HG02852 (cell line): ENCODE results near the gene TMEM130.
"Not testable (repeated sequence)": the region's sequence is repeated elsewhere in the genome, so short reads cannot be mapped to it uniquely, and the experiment has no call there.

Experiments
- ATAC-seq: cut with Tn5 transposase; IDR thresholded peaks from one replicate; pipeline ENCODE4 v1.9.1; 2021; ENCODE audit warnings: mild to moderate bottlenecking, moderate library complexity; ENCODE audit not compliant: unreplicated experiment

The TMEM130 gene

DNA sequence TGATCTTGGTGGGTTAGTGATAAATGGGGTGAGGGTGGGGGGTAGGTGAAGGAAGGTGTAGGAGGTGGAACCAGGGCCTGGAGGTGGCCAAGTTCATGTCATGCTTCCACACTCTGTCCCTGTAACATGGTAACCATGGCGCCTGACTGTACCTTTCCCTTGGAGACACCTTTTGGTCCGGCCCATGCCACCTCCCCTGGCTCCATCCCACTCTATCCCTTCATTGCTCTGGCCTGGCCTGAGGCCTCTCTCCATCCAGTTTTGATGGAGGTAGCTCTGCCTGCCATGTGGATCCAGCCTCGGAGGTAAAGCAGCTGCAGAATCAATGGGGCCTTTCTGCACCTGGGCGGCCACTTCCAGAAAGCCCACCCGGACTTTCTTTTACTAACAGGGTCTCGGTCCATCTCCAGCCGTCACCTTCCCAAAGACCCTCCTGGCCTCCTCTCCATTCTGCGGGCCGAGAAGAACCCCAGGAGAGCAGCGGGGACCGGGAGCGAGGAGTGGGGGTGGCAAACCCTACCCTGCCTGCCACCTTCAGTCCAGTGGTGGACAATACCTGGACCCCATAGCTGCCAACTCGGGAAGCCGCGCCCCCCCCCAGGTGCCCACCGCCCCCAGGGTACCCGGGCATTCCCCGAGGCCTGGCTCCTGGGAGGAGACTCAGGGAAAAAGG lies 8.0 kb upstream of the TMEM130 start:
- peak; percentile 11 for ATAC-seq

GRCh38 chr7:98877146-98877545 lies 7.3 kb upstream of the TMEM130 start:
- no peak for ATAC-seq

GRCh38 chr7:98875501-98875900 lies 5.7 kb upstream of the TMEM130 start:
- ATAC-seq = no peak

DNA sequence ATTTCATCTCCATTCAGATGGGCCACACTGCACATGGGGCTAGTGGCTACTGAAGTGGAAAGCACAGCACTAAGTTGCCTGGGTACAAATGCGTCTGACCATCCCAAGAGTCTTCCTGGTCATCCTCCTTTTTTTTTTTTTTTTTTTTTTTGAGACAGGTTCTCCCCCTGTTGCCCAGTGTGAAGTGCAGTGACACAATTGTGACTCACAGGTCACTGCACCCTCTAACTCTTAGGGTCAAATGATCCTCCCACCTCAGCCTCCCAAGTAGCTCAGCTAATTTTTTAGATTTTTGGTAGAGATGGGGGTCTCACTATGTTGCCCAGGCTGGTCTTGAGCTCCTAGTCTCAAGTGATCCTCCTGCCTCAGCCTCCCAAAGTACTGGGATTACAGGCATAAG lies 5.1 kb upstream of the TMEM130 start:
- no peak for ATAC-seq

- ATAC-seq = not testable (repeated sequence)
Observed at GRCh38 chr7:98873610-98874009, 3.8 kb upstream of the TMEM130 start.

DNA sequence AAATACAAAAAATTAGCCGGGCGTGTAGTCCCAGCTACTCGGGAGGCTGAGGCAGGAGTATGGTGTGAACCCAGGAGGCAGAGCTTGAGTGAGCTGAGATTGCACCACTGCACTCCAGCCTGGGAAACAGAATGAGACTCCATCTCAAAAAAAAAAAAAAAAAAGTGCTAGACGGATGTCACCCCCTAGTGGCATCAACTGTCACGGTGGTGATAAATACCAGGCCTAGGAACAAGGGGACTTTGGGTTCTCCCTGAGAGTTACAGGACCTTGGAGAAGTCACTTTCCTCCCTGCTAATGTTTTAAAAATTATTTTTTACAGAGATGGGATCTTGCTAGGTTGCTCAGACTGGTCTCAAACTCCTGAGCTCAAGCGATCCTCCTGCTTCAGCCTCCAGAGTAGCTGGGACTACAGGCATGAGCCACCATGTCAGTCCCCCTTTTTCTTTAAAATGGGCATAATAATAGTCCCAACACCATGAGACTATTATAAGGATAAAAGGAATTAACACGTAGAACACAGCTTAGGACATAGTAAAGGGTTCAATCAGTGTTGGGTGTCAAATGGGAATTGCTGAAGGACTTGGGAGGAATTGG lies 2.6 kb upstream of the TMEM130 start:
- no peak for ATAC-seq

- no peak for ATAC-seq
Observed at GRCh38 chr7:98870807-98871491, 1.1 kb upstream of the TMEM130 start.

DNA sequence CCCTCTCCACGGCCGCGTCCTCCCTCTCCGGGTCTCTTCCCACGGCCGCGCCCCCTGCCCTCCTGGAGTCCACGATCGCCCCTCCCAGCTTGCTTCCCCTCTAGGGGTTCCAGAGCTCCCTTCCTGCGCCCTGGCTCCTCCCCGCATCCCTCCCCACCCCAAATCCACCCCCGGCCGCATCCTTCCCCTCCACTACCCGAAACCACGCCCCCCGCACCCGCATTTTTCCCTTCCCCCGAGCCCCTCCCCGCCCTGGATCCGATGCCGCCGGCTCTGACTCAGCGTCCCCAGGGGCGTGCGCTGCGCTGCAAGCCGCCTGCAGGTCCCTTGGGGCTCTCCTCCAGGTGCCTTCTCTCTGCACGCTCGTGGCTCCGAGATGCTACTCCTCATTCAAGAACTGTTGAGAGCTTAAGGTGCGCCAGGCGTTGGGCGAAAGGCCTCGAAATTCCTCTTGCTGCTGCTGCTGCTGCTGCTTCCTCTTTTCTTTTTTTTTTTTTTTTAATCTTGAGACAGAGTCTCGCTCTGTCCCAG lies 372 bp upstream of the TMEM130 start:
- peak; percentile 60 for ATAC-seq

DNA sequence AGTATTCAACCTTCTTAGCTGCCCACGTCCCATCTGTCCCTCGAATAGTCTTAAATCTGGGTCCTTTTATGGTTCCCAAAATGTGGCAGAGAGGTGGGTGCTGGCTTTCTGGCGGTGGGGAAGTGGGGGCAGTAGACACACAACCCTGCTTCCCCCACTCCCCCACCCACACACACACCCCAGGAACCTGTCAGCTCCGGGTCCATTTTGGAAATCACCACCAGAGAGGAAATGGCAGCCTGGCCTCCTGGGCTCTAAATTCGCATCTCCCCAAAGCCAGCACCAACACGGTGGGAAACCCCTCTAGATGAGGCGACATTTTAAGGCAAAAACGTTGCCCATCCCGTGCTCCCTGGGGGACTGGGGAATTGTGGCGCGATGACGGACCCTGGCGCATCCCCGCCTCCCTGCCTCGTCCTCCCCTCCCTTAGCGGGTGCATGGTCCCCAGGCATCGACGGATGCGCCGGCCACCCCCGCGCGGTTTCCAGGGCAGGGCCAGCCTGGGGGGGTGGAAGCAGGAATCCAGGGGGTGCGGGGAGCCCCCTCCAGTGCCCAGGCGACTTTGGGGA lies 702 bp downstream of the TMEM130 start:
- no peak for ATAC-seq

DNA sequence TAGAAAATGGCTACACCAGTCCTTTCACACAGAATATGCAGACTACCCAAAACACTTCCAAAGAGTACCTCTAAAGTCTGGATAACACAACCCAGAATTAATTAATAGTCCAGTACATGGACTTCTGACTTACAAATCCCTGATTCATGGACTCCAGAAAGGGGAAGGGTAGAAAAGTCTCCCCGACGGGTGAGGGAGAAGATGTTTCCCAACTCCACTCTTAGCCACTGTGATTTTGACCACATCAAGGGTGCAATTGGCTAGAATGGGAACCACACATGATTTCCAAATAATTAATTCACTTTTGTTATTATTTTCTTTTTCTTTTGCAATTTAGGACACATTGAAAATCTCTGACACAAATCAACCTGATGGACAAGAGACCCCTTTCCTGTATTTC lies 1.4 kb downstream of the TMEM130 start:
- ATAC-seq = no peak

- ATAC-seq = no peak
Observed at GRCh38 chr7:98866765-98867164, 3.0 kb downstream of the TMEM130 start.

DNA sequence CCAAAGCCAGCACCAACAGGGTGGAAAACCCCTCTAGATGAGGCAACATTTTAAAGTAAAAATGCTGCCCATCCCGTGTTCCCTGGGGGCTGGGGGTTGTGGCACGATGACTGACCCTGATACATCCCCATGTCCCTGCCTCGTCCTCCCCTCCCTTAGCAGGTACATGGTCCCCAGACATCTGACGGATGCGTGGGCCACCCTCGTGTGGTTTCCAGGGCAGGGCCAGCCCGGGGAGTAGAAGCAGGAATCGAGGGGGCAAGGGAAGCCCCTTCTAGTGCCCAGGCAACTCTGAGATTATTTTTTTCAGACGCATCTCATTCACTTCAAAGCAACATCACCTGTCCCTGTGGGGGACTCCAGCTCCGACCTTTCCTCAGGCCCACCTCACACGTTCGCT lies 3.5 kb downstream of the TMEM130 start:
- no peak for ATAC-seq

DNA sequence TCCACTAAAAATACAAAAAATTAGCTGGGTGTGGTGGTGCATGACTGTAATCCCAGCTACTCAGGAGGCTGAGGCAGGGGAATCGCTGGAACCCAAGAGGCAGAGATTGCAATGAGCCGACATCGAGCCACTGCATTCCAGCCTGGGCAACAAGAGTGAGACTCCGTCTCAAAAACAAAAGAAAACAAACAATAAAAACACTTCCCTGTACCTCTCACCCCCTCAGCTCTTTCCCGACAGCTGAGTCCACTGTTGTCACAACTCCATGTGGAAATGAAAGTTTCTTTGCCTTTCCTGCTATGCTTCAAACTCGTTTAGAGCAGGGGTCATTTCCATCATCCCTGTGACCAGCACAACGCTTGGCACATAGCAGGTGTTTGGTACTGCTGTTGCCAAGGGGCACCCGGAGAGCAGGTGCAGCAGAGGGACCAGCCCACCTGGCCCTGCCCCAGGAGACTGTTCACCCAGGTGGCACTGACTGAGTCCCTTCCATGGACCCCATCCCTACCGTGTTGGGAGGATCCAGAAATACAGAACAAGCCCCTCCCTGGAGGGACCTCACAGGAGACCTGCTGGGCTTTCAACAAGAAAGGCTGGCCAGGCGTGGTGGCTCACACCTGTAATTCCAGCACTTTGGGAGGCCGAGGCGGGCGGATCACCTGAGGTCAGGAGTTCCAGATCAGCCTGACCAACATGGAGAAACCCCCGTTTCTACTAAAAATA lies 4.9 kb downstream of the TMEM130 start:
- no peak for ATAC-seq

- no peak for ATAC-seq
Observed at GRCh38 chr7:98863601-98864000, 6.2 kb downstream of the TMEM130 start.

GRCh38 chr7:98862716-98863420 lies 6.9 kb downstream of the TMEM130 start:
- ATAC-seq = no peak

DNA sequence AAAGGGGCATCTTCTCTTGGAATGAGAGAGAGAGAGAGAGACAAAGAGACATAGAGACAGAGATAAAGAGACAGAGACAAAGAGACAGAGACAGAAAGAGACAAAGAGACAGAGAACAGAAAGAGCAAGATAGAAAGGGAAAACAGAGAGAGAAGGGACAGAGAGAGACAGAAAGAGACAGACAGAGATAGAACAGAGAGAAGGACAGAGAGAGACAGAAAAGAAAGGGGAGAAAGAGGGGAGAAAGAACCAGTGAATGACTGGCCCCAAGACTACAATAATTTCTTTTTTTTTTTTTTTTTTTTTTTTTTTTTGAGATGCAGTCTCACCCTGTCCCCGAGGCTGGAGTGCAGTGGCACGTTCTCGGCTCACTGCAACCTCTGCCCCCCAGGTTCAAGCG lies 7.6 kb downstream of the TMEM130 start:
- no peak for ATAC-seq

- ATAC-seq = no peak
Observed at GRCh38 chr7:98860071-98860470, 9.7 kb downstream of the TMEM130 start.

DNA sequence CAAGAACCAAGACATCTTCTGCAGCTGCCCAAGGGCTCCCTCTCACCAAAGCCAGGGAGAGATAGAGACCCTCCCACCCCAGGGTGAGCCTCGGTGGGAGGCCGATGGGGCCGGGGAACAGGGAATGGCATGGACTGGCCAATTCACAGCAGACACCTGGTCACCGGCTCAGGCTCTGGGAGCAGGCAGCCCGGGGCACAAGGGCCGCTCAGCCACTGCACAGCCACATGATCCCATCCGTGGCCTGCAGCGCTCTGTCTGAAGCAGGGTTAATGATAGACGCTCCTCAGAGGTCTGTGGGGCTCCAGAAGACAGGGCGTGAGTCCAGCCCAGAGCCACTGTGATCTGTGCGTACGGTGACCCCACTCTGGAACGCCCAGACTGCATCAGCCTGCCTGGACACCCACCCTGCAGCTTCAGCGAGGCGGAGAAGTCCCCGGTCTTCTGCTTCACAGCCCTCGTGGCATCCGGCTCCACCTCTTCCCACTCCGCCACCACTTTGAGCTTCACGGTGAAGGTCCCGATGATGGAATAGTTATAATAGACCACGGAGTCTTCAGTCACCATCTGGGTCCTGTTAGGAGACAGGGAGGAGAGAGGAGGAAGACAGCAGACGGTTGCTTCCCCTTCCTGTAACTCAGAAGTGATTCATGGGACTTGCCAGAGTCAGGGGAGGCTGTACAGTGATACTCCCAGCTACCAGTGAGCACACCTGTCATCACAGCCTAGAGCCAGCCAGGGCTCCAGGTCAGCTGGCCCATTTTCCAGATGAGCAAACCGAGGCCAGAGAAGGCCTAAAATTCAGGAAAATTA lies 14.0 kb downstream of the TMEM130 start:
- ATAC-seq = no peak

- ATAC-seq = no peak
Observed at GRCh38 chr7:98852826-98853225, 17.0 kb downstream of the TMEM130 start.

DNA sequence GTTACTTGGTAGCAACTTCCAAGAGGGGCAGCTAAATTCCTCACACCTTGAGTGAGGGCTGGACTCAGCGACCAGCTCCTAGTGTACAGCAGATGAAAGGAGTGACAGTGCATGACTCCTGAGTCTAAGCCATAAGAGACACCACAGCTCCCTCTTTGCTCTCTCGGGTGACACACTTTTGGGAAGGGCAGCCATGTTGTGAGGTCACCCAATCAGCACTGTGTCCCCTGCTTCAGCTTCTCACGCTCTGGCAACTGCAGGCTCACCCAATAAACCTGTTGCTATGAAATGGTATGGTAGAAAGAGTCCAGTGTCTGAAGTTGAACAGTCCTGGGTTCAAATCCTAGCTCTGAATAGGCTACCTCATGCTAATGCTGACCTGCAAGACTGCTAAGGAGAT lies 20.9 kb downstream of the TMEM130 start:
- no peak for ATAC-seq
